Astrocyte (in vitro differentiated cells and primary cell): ENCODE results near the gene ID4. TPM values are rescaled to one million over a fixed set of nuclear protein-coding genes. Genes with fewer than 3 reads are reported as not detected.
A peak's percentile ranks its signal among the peaks of the same experiment; 100 is the strongest.

Source experiments
- DNase-seq: peaks from one replicate; pipeline ENCODE4 v3.0.0-alpha.2; 2010; ENCODE audit warnings: low read depth
- FAIRE-seq: peaks from 2 replicates; lab custom pipeline; 2011; peaks lifted over from hg19 to GRCh38; lab: Jason Lieb, UNC
- H2AFZ ChIP-seq: 2 replicates; pipeline ENCODE4 v1.6.0; 2012; ENCODE audit warnings: low read depth, low read length, inconsistent platforms
- H3K27ac ChIP-seq: 2 replicates; pipeline ENCODE4 v1.5.1; 2011; ENCODE audit warnings: low read depth, low read length, inconsistent platforms
- H3K27me3 ChIP-seq: 2 replicates; pipeline ENCODE4 v1.6.0; 2011; ENCODE audit warnings: low read length, inconsistent platforms; ENCODE audit not compliant: insufficient read depth
- H3K36me3 ChIP-seq: 2 replicates; pipeline ENCODE4 v1.5.1; 2011; ENCODE audit warnings: low read length, inconsistent platforms; ENCODE audit not compliant: insufficient read depth
- H3K4me1 ChIP-seq: 2 replicates; pipeline ENCODE4 v1.5.1; 2011; ENCODE audit warnings: low read length, inconsistent platforms; ENCODE audit not compliant: insufficient read depth
- H3K4me2 ChIP-seq: 2 replicates; pipeline ENCODE4 v1.6.0; 2012; ENCODE audit warnings: low read length, inconsistent platforms
- H3K4me3 ChIP-seq: 2 replicates; pipeline ENCODE4 v1.5.1; 2011; ENCODE audit warnings: low read depth, mild to moderate bottlenecking, low read length, inconsistent platforms; ENCODE audit not compliant: insufficient read depth
- H3K79me2 ChIP-seq: 2 replicates; pipeline ENCODE4 v1.6.0; 2012; ENCODE audit warnings: mild to moderate bottlenecking, low read length, inconsistent platforms; ENCODE audit not compliant: insufficient read depth
- H3K9ac ChIP-seq: 2 replicates; pipeline ENCODE4 v1.6.0; 2012; ENCODE audit warnings: mild to moderate bottlenecking, low read length, inconsistent platforms
- H3K9me3 ChIP-seq: 2 replicates; pipeline ENCODE4 v1.5.1; 2012; ENCODE audit warnings: low read depth, mild to moderate bottlenecking, low read length, inconsistent platforms; ENCODE audit not compliant: insufficient read depth
- H4K20me1 ChIP-seq: 2 replicates; pipeline ENCODE4 v1.6.0; 2012; ENCODE audit warnings: low read length, inconsistent platforms; ENCODE audit not compliant: insufficient read depth
- H3K27ac Mint-ChIP-seq: one replicate; pipeline ENCODE4 v1.8.0; 2021; ENCODE audit warnings: mild to moderate bottlenecking, mixed read lengths; ENCODE audit not compliant: unreplicated experiment
- H3K27me3 Mint-ChIP-seq: one replicate; pipeline ENCODE4 v1.8.0; 2021; ENCODE audit warnings: low read depth, mixed read lengths; ENCODE audit not compliant: unreplicated experiment
- H3K36me3 Mint-ChIP-seq: one replicate; pipeline ENCODE4 v1.8.0; 2021; ENCODE audit warnings: low read depth, mixed read lengths; ENCODE audit not compliant: unreplicated experiment
- H3K4me1 Mint-ChIP-seq: one replicate; pipeline ENCODE4 v1.8.0; 2021; ENCODE audit warnings: low read depth, mixed read lengths; ENCODE audit not compliant: unreplicated experiment
- H3K4me3 Mint-ChIP-seq: one replicate; pipeline ENCODE4 v1.8.0; 2021; ENCODE audit warnings: mild to moderate bottlenecking, moderate library complexity, mixed read lengths; ENCODE audit not compliant: unreplicated experiment
- H3K9me3 Mint-ChIP-seq: one replicate; pipeline ENCODE4 v1.8.0; 2021; ENCODE audit warnings: mild to moderate bottlenecking, mixed read lengths; ENCODE audit not compliant: unreplicated experiment
- CTCF ChIP-seq: IDR thresholded peaks from 2 replicates; pipeline ENCODE4 v1.5.1; 2011; ENCODE audit warnings: low read depth, mild to moderate bottlenecking, inconsistent platforms, low read length, moderate library complexity; ENCODE audit not compliant: insufficient read depth
- EZH2 ChIP-seq: IDR thresholded peaks from 2 replicates; pipeline ENCODE4 v1.6.1; 2012; ENCODE audit warnings: mild to moderate bottlenecking, low read length, inconsistent platforms; ENCODE audit not compliant: insufficient read depth
- total RNA-seq: library from RNA; stranded (reverse); gene quantifications from 2 replicates; pipeline ENCODE4 v1.2.1, GENCODE V29; 2021

The ID4 gene
- total RNA-seq, 1 donor from 2014 or later, result 12.8 TPM

- Histone ChIP-seq H3K9me3 (no peaks in the 10 kb centered on the region), H3K36me3 (no peaks in the 10 kb centered on the region), H4K20me1 (no peaks in the 10 kb centered on the region), H3K4me2 (peak overlapping the region; percentile 83), H3K4me1 (peaks cover 18% of the 10 kb centered on the region), H2AFZ (peak overlapping the region; percentile 67), H3K9ac (peak overlapping the region; percentile 90), H3K27me3 (no peaks in the 10 kb centered on the region), H3K4me3 (peak overlapping the region; percentile 47), H3K27ac (peak overlapping the region; percentile 99), H3K79me2 (no peaks in the 10 kb centered on the region)
- H3K27ac Mint-ChIP-seq, result peak overlapping the region; percentile 84
- DNase-seq (peak; percentile 19), FAIRE-seq (no peak)
- H3K4me3 Mint-ChIP-seq, result peak overlapping the region; percentile 81
- no peaks in the 10 kb centered on the region for H3K36me3 Mint-ChIP-seq
- H3K27me3 Mint-ChIP-seq, result no peaks in the 10 kb centered on the region
- no peak for TF ChIP-seq CTCF
- TF ChIP-seq EZH2, result no peak
- H3K9me3 Mint-ChIP-seq, result peaks cover 3% of the 10 kb centered on the region
- peaks cover 4% of the 10 kb centered on the region for H3K4me1 Mint-ChIP-seq
These were observed 32.1 kb upstream of the ID4 start for GRCh38 chr6:19805129-19805481.

GRCh38 chr6:19806971-19807396, 30.2 kb upstream of the ID4 start:
- Histone ChIP-seq H4K20me1 (no peaks in the 10 kb centered on the region), H3K79me2 (no peaks in the 10 kb centered on the region), H3K9me3 (no peaks in the 10 kb centered on the region), H3K27ac (no peak overlapping the region), H3K9ac (no peak overlapping the region), H3K36me3 (no peaks in the 10 kb centered on the region), H3K4me3 (no peak overlapping the region), H3K27me3 (no peaks in the 10 kb centered on the region), H3K4me2 (no peak overlapping the region), H3K4me1 (peaks cover 18% of the 10 kb centered on the region), H2AFZ (no peak overlapping the region)
- Mint-ChIP-seq H3K4me3 (no peak overlapping the region), H3K4me1 (peaks cover 4% of the 10 kb centered on the region), H3K36me3 (no peaks in the 10 kb centered on the region), H3K9me3 (peaks cover 3% of the 10 kb centered on the region), H3K27ac (no peak overlapping the region), H3K27me3 (no peaks in the 10 kb centered on the region)
- DNase-seq (no peak), FAIRE-seq (no peak)
- no peak for TF ChIP-seq CTCF
- TF ChIP-seq EZH2, result no peak

GRCh38 chr6:19811397-19812079, 25.6 kb upstream of the ID4 start:
- no peaks in the 10 kb centered on the region for H3K27me3 Mint-ChIP-seq
- no peaks in the 10 kb centered on the region for H3K36me3 Mint-ChIP-seq
- no peaks in the 10 kb centered on the region for H3K27me3 ChIP-seq
- no peaks in the 10 kb centered on the region for H3K4me1 Mint-ChIP-seq
- no peaks in the 10 kb centered on the region for H3K9me3 ChIP-seq
- no peak overlapping the region for H2AFZ ChIP-seq
- TF ChIP-seq EZH2 (no peak), CTCF (no peak)
- no peak overlapping the region for H3K27ac Mint-ChIP-seq
- no peaks in the 10 kb centered on the region for H3K36me3 ChIP-seq
- no peak overlapping the region for H3K27ac ChIP-seq
- FAIRE-seq (no peak), DNase-seq (no peak)
- no peaks in the 10 kb centered on the region for H3K79me2 ChIP-seq
- no peak overlapping the region for H3K9ac ChIP-seq
- no peaks in the 10 kb centered on the region for H3K4me1 ChIP-seq
- no peaks in the 10 kb centered on the region for H4K20me1 ChIP-seq
- no peak overlapping the region for H3K4me2 ChIP-seq
- no peak overlapping the region for H3K4me3 ChIP-seq
- peaks cover 2% of the 10 kb centered on the region for H3K9me3 Mint-ChIP-seq
- no peak overlapping the region for H3K4me3 Mint-ChIP-seq
